Measurements from ENCODE around the gene SLC2A5. TPM values are rescaled to one million over a fixed set of nuclear protein-coding genes. Genes with fewer than 3 reads are reported as not detected.

The SLC2A5 gene
- total and polyA plus RNA-seq, 9 of the 15 experiments (the other 6 are each of a cell fraction or from before 2014, with no cell fraction given): 0.08 TPM; not detected in 8

DNA sequence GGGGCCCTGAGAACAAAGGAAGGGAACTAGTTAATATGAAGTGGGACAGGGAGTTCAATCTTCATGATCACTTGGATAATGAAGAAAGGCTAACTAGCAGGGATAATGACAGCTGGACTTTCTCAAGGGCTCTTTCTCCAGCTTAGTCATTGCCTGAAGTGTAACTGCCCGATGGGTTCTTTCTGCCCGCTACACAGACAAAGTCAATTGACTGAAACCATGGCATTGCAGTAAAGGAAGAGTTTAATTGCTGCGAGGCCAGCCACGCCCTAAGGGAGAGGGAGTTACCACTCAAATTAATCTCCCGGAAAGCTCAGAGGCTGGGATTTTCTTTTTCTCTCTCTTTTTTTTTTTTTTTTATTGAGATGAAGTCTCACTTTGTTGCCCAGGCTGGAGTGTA, 16.6 kb upstream of the SLC2A5 start (continued):
- no peak for TF ChIP-seq CHD4 (IDR thresholded peaks at IDR 0.05; ENCODE audit: insufficient read depth, insufficient replicate concordance, low read depth, low read length, poor library complexity, severe bottlenecking)
- TF ChIP-seq SIN3A (IDR thresholded peaks at IDR 0.05; ENCODE audit: borderline replicate concordance in 2 of 2, control insufficient read depth in 1 of 2, low read depth in 2 of 2, low read length in 2 of 2): no peak
- TF ChIP-seq, protein P1, sequence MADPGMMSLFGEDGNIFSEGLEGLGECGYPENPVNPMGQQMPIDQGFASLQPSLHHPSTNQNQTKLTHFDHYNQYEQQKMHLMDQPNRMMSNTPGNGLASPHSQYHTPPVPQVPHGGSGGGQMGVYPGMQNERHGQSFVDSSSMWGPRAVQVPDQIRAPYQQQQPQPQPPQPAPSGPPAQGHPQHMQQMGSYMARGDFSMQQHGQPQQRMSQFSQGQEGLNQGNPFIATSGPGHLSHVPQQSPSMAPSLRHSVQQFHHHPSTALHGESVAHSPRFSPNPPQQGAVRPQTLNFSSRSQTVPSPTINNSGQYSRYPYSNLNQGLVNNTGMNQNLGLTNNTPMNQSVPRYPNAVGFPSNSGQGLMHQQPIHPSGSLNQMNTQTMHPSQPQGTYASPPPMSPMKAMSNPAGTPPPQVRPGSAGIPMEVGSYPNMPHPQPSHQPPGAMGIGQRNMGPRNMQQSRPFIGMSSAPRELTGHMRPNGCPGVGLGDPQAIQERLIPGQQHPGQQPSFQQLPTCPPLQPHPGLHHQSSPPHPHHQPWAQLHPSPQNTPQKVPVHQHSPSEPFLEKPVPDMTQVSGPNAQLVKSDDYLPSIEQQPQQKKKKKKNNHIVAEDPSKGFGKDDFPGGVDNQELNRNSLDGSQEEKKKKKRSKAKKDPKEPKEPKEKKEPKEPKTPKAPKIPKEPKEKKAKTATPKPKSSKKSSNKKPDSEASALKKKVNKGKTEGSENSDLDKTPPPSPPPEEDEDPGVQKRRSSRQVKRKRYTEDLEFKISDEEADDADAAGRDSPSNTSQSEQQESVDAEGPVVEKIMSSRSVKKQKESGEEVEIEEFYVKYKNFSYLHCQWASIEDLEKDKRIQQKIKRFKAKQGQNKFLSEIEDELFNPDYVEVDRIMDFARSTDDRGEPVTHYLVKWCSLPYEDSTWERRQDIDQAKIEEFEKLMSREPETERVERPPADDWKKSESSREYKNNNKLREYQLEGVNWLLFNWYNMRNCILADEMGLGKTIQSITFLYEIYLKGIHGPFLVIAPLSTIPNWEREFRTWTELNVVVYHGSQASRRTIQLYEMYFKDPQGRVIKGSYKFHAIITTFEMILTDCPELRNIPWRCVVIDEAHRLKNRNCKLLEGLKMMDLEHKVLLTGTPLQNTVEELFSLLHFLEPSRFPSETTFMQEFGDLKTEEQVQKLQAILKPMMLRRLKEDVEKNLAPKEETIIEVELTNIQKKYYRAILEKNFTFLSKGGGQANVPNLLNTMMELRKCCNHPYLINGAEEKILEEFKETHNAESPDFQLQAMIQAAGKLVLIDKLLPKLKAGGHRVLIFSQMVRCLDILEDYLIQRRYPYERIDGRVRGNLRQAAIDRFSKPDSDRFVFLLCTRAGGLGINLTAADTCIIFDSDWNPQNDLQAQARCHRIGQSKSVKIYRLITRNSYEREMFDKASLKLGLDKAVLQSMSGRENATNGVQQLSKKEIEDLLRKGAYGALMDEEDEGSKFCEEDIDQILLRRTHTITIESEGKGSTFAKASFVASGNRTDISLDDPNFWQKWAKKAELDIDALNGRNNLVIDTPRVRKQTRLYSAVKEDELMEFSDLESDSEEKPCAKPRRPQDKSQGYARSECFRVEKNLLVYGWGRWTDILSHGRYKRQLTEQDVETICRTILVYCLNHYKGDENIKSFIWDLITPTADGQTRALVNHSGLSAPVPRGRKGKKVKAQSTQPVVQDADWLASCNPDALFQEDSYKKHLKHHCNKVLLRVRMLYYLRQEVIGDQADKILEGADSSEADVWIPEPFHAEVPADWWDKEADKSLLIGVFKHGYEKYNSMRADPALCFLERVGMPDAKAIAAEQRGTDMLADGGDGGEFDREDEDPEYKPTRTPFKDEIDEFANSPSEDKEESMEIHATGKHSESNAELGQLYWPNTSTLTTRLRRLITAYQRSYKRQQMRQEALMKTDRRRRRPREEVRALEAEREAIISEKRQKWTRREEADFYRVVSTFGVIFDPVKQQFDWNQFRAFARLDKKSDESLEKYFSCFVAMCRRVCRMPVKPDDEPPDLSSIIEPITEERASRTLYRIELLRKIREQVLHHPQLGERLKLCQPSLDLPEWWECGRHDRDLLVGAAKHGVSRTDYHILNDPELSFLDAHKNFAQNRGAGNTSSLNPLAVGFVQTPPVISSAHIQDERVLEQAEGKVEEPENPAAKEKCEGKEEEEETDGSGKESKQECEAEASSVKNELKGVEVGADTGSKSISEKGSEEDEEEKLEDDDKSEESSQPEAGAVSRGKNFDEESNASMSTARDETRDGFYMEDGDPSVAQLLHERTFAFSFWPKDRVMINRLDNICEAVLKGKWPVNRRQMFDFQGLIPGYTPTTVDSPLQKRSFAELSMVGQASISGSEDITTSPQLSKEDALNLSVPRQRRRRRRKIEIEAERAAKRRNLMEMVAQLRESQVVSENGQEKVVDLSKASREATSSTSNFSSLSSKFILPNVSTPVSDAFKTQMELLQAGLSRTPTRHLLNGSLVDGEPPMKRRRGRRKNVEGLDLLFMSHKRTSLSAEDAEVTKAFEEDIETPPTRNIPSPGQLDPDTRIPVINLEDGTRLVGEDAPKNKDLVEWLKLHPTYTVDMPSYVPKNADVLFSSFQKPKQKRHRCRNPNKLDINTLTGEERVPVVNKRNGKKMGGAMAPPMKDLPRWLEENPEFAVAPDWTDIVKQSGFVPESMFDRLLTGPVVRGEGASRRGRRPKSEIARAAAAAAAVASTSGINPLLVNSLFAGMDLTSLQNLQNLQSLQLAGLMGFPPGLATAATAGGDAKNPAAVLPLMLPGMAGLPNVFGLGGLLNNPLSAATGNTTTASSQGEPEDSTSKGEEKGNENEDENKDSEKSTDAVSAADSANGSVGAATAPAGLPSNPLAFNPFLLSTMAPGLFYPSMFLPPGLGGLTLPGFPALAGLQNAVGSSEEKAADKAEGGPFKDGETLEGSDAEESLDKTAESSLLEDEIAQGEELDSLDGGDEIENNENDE (IDR thresholded peaks at IDR 0.05; ENCODE audit: low read depth, low read length): no peak
- no peak for TF ChIP-seq ZNF134 (CRISPR knock-in tag; conservative IDR thresholded peaks at IDR 0.05)
